GM12801 (cell line): ENCODE data around the gene PTPRT.

Source experiments
- CTCF ChIP-seq: IDR thresholded peaks from one replicate; pipeline ENCODE4 v1.5.1; 2011; ENCODE audit warnings: control low read depth; ENCODE audit not compliant: insufficient read length; ENCODE audit errors: extremely low read depth

The PTPRT gene

GRCh38 chr20:42179768-42180167 is 1009.9 kb downstream of the PTPRT start:
- TF ChIP-seq CTCF, result no peak

GRCh38 chr20:42173440-42173839 is 1016.3 kb downstream of the PTPRT start:
- no peak for TF ChIP-seq CTCF

DNA sequence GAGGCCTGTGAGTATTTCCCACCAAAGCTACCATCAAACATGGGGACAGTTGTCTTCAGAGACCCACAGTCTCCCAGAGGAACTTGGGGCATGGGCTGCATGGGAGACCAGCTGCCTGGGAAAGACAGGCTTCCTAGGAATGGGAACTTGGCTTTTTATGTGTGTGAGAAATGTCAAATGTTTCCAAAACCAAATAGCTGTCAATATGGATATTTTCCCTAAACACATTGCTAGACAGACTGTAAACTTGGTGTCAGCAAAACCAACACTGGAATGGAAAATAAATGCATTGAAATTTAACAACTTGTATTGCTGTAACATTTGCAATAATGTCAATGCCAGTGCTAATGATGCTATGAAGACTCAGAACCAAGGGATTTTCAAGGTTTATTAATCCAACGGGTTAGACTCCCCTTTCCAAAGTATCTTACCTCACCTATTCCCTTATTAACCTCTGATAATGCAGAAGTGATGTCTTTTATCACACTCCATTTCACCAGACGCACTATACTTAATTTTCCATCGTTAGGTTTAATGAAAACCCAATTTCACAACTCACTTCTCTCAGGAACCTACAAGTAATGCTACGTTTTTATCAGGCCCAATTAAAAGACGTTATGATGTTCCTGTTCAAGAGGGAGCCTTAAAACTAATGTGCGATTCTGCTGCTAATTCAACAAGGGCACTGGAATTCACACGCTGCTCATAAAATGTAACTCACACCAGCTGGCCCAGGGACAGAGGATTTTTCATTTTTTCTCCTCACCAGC is 1025.4 kb downstream of the PTPRT start:
- TF ChIP-seq CTCF, result no peak

DNA sequence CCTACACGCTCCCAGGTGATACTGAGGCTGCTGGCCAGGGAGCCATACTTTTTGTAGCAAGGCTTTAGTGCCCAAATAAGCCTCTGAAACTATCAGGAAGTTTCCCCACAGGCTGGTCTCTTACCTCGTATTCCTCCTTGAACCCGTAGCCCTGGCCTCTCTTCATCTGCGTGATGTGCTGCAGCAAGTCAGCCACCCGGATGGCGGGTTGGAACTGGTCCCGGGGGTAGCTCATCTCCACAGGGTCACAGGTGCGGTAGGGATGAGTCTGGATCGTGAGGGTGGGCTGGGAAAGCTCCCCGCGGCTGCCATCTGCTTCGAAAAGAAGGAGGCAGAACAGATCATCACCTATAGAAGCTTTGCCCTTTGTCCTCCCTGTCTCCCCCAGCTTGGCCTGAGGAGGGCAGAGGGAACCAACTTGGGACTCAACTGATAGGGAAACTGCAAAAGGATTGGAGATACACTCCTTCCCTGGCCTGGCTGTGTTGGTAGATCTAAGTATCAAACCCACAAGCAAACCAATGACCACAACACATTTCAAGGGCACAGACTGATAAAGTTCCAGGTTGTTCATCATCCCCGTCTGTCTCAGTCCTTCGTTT is 1028.4 kb downstream of the PTPRT start:
- TF ChIP-seq CTCF, result no peak

DNA sequence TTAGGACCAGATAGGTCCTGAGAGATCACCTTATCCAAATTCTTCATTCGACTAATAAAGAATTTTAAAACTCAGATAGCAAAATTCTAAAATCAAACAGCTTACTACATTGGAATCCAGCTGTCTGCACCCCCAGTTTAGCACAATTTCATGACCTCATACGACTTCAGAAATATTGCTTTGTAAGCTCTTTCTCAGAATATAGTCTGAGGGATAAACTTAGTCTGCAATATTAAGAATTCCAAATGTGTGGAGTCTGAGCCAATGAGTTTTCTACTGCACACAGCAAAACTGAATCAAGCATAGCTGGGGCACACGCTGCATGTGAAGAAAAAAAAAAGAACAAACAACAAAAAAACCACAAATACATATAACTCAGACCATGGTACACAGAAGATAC is 1029.9 kb downstream of the PTPRT start:
- no peak for TF ChIP-seq CTCF

DNA sequence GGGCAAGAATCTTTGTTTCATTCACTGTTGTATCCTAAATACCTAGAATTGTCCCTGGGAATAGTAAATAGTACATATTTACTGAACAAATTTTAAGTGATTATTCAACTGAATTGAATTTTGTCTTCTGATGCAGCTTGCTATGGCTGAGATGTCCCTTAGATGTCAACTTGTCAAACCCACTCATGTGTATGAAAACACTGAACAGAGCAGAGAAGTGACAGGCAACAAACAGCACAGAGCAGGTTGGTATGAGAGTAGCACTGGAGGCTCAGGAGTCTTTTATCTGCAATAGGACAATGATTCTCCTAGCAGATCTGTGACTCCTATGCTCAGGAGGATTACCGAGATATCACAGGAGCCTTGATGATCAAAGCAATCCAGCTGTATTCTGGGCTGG is 1031.4 kb downstream of the PTPRT start:
- TF ChIP-seq CTCF, result no peak

DNA sequence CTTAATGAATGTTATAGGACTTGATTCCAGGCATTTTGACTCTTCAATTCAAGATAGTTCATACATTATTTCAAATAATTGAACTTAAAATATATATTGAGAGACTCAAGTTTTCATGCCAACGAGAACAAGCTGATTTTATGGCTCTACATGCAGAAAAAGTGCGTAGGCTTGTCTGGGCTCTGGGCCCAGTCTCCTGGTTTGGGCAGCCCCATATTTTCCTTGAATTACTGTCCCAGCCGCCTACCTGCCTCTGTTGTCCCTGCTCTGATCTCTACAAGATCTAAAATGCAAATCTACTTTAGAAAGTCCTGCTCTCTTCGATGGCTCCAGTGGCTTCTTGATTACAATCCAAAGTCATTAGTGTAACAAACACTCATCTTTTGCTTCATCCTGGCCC is 1034.1 kb downstream of the PTPRT start:
- TF ChIP-seq CTCF, result no peak
